GM18511 (cell line): ENCODE data around the gene KLC1.

ENCODE experiments used
- ATAC-seq: cut with Tn5 transposase; IDR thresholded peaks from one replicate; pipeline ENCODE4 v1.9.1; 2021; ENCODE audit warnings: mild to moderate bottlenecking, moderate library complexity; ENCODE audit not compliant: unreplicated experiment

Gene KLC1

DNA sequence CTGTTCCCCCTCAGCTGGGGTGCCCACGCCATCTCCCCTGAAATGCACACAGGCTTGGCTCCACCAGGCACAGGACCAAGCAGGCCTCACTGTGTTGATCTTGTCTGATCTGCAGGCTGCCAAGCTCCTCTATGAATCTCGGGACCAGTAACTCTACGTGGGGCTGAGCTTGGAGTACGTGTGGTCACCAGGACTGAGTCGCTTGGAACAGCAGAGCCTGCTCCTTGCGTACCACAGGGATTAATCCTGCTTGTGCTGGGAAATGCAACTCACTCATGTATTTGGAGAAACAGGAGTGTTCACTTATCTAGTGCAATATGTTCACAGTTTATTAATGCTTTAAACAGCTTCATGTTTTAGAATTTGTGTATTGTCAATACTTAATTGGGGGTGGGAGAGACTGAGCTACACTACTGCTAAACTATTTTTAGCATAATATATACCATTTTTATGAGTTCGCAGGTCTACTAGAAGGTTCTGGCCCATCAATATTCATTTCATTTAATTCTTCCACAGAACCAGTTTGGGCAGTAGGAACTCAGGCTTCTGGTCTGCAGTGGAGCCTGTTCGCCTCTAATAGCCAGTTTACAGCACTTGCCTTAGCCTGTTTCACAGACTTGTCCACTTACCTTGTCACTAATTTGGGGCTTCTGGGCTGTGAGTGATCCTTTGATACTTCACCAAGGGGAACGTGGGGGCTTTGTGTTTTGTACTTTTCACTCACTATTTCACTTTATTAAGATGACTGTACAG, 104.0 kb downstream of the KLC1 start:
- no peak for ATAC-seq

DNA sequence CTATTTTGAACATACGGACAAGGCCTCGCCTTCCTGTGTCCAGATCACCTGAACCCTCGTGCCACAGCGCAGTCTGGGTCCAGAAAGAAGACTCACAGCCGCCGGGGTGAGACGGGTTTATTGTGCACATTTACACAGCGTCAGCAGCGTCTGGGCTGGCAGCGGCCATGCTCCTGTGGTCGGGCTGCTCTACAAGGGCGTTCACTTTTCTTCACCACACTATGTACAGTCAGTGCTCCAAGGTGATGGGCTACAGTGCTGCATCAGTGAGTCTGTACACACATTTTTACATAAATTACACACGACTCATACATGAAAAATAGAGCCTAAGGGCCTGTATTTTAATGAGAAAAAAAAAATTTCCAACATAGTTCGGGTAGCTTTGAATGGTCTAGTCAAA, 104.6 kb downstream of the KLC1 start:
- no peak for ATAC-seq

DNA sequence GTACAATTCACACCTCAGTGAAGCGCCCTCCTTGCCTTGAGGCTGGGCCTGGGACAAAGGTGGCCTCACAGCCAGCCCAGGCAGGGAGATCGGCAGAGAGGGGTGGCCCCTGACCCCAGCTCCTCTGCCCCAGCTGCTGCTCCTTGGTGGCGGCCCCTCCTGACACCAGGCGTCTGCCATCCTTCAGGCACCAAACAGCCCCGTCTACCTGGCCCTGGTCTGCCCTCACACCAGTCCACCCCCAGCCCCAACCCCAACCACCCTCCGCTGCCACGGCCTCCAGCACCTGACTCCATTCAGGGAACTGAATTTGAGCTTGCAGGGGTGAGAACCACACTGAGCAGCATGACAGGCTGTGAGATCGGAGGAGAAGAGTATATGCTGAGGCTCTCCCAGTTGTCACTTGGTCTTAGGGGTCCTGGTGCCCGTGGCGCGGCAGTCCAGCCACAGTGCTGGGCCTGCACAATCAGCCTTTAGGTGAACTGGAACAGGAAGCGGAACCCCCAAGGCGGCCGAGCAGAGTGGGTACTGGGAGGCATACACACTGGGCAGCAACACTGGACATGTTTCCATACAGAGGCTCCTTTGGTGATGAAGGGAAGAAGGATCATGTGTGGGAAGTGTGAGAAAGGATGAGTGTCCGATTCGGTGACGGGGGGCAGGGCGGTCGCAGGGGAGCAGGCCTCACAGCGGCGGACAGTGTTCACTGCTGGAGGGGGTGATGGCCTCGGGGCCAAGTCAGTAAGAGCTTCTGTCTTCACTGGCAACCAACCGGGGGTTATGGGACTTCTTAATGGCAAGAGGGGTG, 105.3 kb downstream of the KLC1 start:
- no peak for ATAC-seq

DNA sequence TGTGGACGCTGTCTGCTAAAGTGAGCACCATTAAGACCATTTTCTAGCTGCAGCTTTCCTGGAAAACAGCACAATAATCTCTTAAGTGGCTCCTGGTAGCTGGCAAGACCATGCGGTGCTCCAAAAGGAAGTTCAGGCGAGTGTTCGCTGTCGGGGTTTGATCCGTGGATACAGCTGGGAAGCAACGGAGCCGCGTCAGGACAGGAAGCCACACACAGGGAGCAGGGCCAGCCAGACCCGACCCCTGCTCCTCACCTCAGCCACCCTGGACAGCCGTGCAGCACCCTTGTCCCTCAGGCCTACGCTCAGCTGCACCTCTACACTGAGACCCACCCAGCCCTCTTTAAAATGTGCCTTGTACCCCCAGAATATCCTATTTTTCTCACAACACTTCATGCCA, 106.0 kb downstream of the KLC1 start:
- no peak for ATAC-seq

DNA sequence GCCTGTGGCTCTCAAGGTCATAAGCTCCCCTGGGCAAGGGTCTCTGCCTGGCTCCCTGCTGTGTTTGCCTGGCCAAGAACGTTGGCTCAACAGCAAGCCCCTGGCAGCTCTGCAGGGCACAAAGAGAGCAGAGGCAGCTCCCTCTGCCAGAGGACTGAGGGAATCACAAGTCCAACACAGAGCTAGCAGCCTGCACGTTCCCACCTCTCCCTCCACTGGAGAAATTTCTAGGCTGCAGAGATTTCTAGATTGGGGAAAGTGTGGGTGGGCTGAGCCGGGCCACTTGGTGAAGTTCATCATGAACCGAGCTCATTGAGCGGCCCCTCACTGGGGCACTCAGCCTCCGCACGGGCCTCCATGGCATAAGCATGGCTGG, 106.4 kb downstream of the KLC1 start:
- no peak for ATAC-seq

DNA sequence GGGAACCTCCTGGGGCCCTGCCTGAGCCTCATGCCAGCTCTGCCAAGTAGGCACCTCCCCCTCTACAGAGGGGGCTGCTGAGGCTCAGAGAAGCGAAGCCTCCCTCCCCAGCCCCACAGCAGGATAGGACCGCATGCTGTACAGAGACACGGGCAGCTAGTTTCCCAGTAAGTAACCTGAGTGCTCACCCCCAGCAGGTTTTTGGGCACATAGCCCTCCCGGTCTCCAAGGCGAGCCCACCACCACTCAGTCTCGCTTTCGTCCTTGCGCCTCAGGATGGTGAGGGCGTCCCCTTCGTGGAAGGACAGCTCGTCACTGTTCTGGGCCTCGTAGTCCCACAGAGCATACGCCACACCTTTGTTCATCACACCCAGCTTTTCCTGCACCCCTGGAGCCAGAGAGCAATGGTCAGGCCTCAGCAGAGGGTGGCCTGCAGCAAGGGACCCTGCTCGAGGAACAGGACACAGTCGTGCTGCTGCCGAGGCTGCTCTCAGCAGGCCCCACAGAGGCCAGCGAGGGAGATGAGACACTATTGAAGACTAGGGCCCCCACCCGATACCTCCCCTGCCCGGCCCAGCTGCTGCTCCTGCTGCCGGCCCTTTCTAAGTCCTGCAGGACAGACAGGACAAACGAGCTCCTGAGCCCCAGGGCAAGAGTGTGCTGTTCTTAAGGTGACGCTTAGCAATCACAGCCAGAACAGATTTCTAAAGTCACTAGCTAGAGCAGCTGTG, 107.0 kb downstream of the KLC1 start:
- no peak for ATAC-seq

GRCh38 chr14:103736546-103737431, 107.8 kb downstream of the KLC1 start:
- ATAC-seq: no peak

DNA sequence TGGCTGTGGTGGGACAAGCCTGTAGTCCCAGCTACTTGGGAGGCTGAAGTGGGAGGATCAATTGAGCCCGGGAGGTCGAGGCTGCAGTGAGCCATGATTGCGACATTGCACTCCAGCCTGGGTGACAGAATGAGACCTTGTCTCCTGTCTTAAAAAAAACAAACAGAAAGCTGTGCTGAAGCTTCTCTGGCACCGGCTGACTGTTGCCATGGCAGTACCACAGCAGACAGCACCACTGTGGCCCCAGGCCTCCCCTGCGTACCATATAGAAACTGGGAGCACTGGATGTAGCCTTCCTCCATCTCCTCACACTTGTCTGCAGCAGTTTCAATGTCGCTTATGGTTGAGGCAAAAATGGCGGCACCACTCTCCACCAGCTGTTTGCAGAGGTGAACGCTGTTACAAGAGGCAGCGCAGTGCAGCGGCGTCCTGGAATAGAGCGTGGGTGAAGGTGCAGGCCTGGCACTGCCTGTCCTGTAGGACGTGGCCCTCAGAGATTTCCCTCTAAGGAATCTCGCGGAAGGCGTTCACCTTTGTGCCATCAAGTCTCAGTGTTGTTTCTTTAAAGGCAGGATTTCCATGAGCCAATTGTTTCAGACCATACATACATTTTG, 108.5 kb downstream of the KLC1 start:
- ATAC-seq: no peak

- no peak for ATAC-seq
Measured at GRCh38 chr14:103738166-103738565, 109.2 kb downstream of the KLC1 start.

- ATAC-seq: no peak
Measured at GRCh38 chr14:103738701-103739451, 109.9 kb downstream of the KLC1 start.

GRCh38 chr14:103739466-103739792, 110.4 kb downstream of the KLC1 start:
- ATAC-seq: no peak

GRCh38 chr14:103739793-103740501, 110.9 kb downstream of the KLC1 start:
- ATAC-seq: no peak

- ATAC-seq: no peak
Measured at GRCh38 chr14:103740991-103741689, 112.1 kb downstream of the KLC1 start.

- no peak for ATAC-seq
Measured at GRCh38 chr14:103741876-103742275, 112.9 kb downstream of the KLC1 start.

GRCh38 chr14:103742499-103743255, 113.7 kb downstream of the KLC1 start:
- ATAC-seq: no peak

DNA sequence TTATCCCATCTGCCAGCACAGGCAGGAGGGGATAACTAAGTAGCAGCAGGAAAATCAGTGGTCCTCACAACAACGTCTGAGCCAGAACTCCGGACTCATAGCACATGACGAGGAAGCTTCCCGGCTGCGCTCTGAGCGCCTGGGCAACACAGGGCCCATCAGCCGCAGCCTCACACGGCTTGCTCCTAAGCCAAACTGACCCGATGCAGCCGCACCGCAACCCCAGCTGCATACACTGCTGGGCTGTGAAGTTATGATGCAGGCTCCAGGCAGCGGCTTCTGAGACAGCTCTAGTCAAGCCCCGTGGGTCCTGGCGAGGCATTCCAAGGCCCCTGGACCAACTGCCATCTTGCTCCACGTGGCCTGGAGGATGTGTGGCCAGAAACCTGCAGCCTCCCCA, 114.7 kb downstream of the KLC1 start:
- ATAC-seq: no peak

GRCh38 chr14:103744621-103745395, 115.8 kb downstream of the KLC1 start:
- ATAC-seq: no peak
